H9 (cell line): ENCODE measurements around the gene COPS6. TPM values are rescaled to one million over a fixed set of nuclear protein-coding genes. Genes with fewer than 3 reads are reported as not detected.

ENCODE experiments used
- DNase-seq: peaks from one replicate; pipeline ENCODE4 v3.0.0-alpha.2; 2017
- H2AFZ ChIP-seq: one replicate; pipeline ENCODE4 v1.6.1; 2013; ENCODE audit warnings: mild to moderate bottlenecking, low read length, control low read depth, moderate library complexity
- H2AK5ac ChIP-seq: 2 replicates; pipeline ENCODE4 v1.6.1; 2013; ENCODE audit warnings: low read length, control low read depth, mixed read lengths; ENCODE audit not compliant: insufficient read length
- H2BK120ac ChIP-seq: one replicate; pipeline ENCODE4 v1.6.1; 2013; ENCODE audit warnings: low read depth, mild to moderate bottlenecking, low read length, control low read depth, inconsistent platforms; ENCODE audit not compliant: poor library complexity, severe bottlenecking
- H2BK12ac ChIP-seq: 2 replicates; pipeline ENCODE4 v1.6.1; 2013; ENCODE audit warnings: low read length, control low read depth, mixed read lengths, low read depth; ENCODE audit not compliant: insufficient read length
- H2BK15ac ChIP-seq: 2 replicates; pipeline ENCODE4 v1.6.1; 2013; ENCODE audit warnings: low read depth, low read length, control low read depth
- H2BK20ac ChIP-seq: one replicate; pipeline ENCODE4 v1.6.1; 2013; ENCODE audit warnings: low read depth, mild to moderate bottlenecking, low read length, control low read depth, inconsistent platforms; ENCODE audit not compliant: poor library complexity, severe bottlenecking
- H2BK5ac ChIP-seq: 2 replicates; pipeline ENCODE4 v1.6.1; 2013; ENCODE audit warnings: low read length, control low read depth, mixed read lengths; ENCODE audit not compliant: insufficient read length
- H3K14ac ChIP-seq: 2 replicates; pipeline ENCODE4 v1.6.1; 2013; ENCODE audit warnings: low read length, control low read depth; ENCODE audit not compliant: insufficient read depth
- H3K18ac ChIP-seq: 2 replicates; pipeline ENCODE4 v1.6.1; 2013; ENCODE audit warnings: low read depth, mild to moderate bottlenecking, mixed read lengths, low read length, control low read depth; ENCODE audit not compliant: insufficient read length
- H3K23ac ChIP-seq: 2 replicates; pipeline ENCODE4 v1.6.1; 2013; ENCODE audit warnings: low read length, control low read depth, mixed read lengths, low read depth; ENCODE audit not compliant: insufficient read length
- H3K23me2 ChIP-seq: 2 replicates; pipeline ENCODE4 v1.6.1; 2013; ENCODE audit warnings: low read depth, mild to moderate bottlenecking, mixed read lengths, low read length, control low read depth; ENCODE audit not compliant: insufficient read length, poor library complexity, severe bottlenecking
- H3K27ac ChIP-seq: 2 replicates; pipeline ENCODE4 v1.5.1; 2013; ENCODE audit warnings: low read length, control low read depth, mixed read lengths, low read depth; ENCODE audit not compliant: insufficient read length
- H3K27me3 ChIP-seq: 2 replicates; pipeline ENCODE4 v1.6.1; 2013; ENCODE audit warnings: low read length, control low read depth, inconsistent platforms; ENCODE audit not compliant: insufficient read depth
- H3K4ac ChIP-seq: 2 replicates; pipeline ENCODE4 v1.6.1; 2013; ENCODE audit warnings: low read depth, mild to moderate bottlenecking, control low read depth, inconsistent platforms, low read length, moderate library complexity
- H3K4me1 ChIP-seq: 2 replicates; pipeline ENCODE4 v1.6.1; 2013; ENCODE audit warnings: low read length, control low read depth, inconsistent platforms; ENCODE audit not compliant: insufficient read depth
- H3K4me2 ChIP-seq: 2 replicates; pipeline ENCODE4 v1.6.1; 2013; ENCODE audit warnings: low read length, control low read depth, mixed read lengths; ENCODE audit not compliant: insufficient read length, insufficient read depth
- H3K56ac ChIP-seq: 2 replicates; pipeline ENCODE4 v1.6.1; 2013; ENCODE audit warnings: low read depth, mild to moderate bottlenecking, mixed read lengths, low read length, control low read depth; ENCODE audit not compliant: insufficient read length
- H3K79me1 ChIP-seq: 2 replicates; pipeline ENCODE4 v1.6.1; 2013; ENCODE audit warnings: low read depth, mild to moderate bottlenecking, moderate library complexity, low read length, control low read depth, inconsistent platforms; ENCODE audit not compliant: insufficient read depth, poor library complexity, severe bottlenecking
- H3K79me2 ChIP-seq: 2 replicates; pipeline ENCODE4 v1.6.1; 2013; ENCODE audit warnings: low read length, control low read depth, inconsistent platforms; ENCODE audit not compliant: insufficient read depth
- H3K9ac ChIP-seq: 2 replicates; pipeline ENCODE4 v1.6.1; 2013; ENCODE audit warnings: low read length, control low read depth, mixed read lengths; ENCODE audit not compliant: insufficient read length; ENCODE audit errors: extremely low read depth
- H3K9me3 ChIP-seq: one replicate; pipeline ENCODE4 v1.6.1; 2013; ENCODE audit warnings: low read depth, low read length, inconsistent platforms; ENCODE audit not compliant: control insufficient read depth
- H3T11ph ChIP-seq: one replicate; pipeline ENCODE4 v1.6.1; 2013; ENCODE audit warnings: mild to moderate bottlenecking, low read length, control low read depth, inconsistent platforms
- H4K20me1 ChIP-seq: one replicate; pipeline ENCODE4 v1.6.1; 2013; ENCODE audit not compliant: control insufficient read depth, insufficient read length, insufficient read depth
- H4K5ac ChIP-seq: 2 replicates; pipeline ENCODE4 v1.6.1; 2013; ENCODE audit warnings: low read depth, mild to moderate bottlenecking, mixed read lengths, low read length, control low read depth; ENCODE audit not compliant: insufficient read length
- H4K8ac ChIP-seq: replicated peaks from 2 replicates; pipeline ENCODE4 v1.6.1; 2013; ENCODE audit warnings: low read length, control low read depth, mixed read lengths, low read depth; ENCODE audit not compliant: insufficient read length
- H4K91ac ChIP-seq: 2 replicates; pipeline ENCODE4 v1.6.1; 2013; ENCODE audit warnings: low read depth, mild to moderate bottlenecking, moderate library complexity, mixed read lengths, low read length, control low read depth; ENCODE audit not compliant: insufficient read length
- H3K27ac Mint-ChIP-seq, 3 experiments: 2 replicates in 2 of 3; 3 replicates in 1 of 3; pipeline ENCODE4 v1.8.0; 2020 to 2021; ENCODE audit warnings: mixed read lengths in 3 of 3, mild to moderate bottlenecking in 1 of 3, moderate library complexity in 1 of 3
- H3K27me3 Mint-ChIP-seq: 2 replicates; pipeline ENCODE4 v1.8.0; 2021; ENCODE audit warnings: low read depth, mild to moderate bottlenecking, moderate library complexity, mixed read lengths
- H3K36me3 Mint-ChIP-seq, 3 experiments: 2 replicates in 2 of 3; 3 replicates in 1 of 3; pipeline ENCODE4 v1.8.0; 2020 to 2021; ENCODE audit warnings: low read depth in 3 of 3, mixed read lengths in 3 of 3; ENCODE audit not compliant: insufficient read depth in 1 of 3
- H3K4me1 Mint-ChIP-seq, 2 experiments: 2 replicates each; pipeline ENCODE4 v1.8.0; 2020; ENCODE audit warnings: mixed read lengths in 2 of 2
- H3K4me3 Mint-ChIP-seq, 2 experiments: 2 replicates in 1 of 2; 3 replicates in 1 of 2; pipeline ENCODE4 v1.8.0; 2020 to 2021; ENCODE audit warnings: mild to moderate bottlenecking in 2 of 2, mixed read lengths in 2 of 2, moderate library complexity in 1 of 2
- H3K9me3 Mint-ChIP-seq, 2 experiments: 2 replicates in 1 of 2; 3 replicates in 1 of 2; pipeline ENCODE4 v1.8.0; 2020; ENCODE audit warnings: mild to moderate bottlenecking in 2 of 2, mixed read lengths in 2 of 2, moderate library complexity in 1 of 2
- CTCF ChIP-seq: fragments of 200-600 bp; sonication (generic); conservative IDR thresholded peaks from 3 replicates; pipeline ENCODE4 v1.8.0; 2021; ENCODE audit warnings: antibody characterized with exemption, mild to moderate bottlenecking
- WGBS: extraction: QIAGEN DNeasy Blood & Tissue Kit; methylation state at CpG from one replicate; pipeline ENCODE4 v1.1.7; 2013; ENCODE audit warnings: missing lambda C conversion rate, low lambda C conversion rate, mixed read lengths; ENCODE audit not compliant: insufficient read length; ENCODE audit errors: extremely low coverage; 5-methylcytosine and 5-hydroxymethylcytosine counted together
- total RNA-seq: library from RNA; stranded (reverse); gene quantifications from 2 replicates; pipeline ENCODE4 v1.2.1, GENCODE V29; 2021

COPS6 gene
- total RNA-seq, 1 experiment from 2014 or later = 140 TPM

- Histone ChIP-seq H2BK5ac (no peak within 1 kb of the TSS), H4K5ac (peak within 1 kb of the TSS; percentile 8), H2BK20ac (no peak within 1 kb of the TSS), H3K4me2 (peak within 1 kb of the TSS; percentile 97), H4K8ac (no peak within 1 kb of the TSS), H3K9me3 (no peaks in the 10 kb centered on the region), H3K27me3 (no peaks in the 10 kb centered on the region), H3K23ac (no peak within 1 kb of the TSS), H3T11ph (no peak within 1 kb of the TSS), H3K27ac (no peak within 1 kb of the TSS), H3K4ac (no peak within 1 kb of the TSS), H4K91ac (no peak within 1 kb of the TSS), H3K14ac (peak within 1 kb of the TSS; percentile 88), H3K79me1 (no peaks in the 10 kb centered on the region), H2AK5ac (no peak within 1 kb of the TSS), H3K4me1 (no peaks in the 10 kb centered on the region), H2BK15ac (no peak within 1 kb of the TSS), H3K79me2 (no peaks in the 10 kb centered on the region), H2AFZ (no peak within 1 kb of the TSS), H3K9ac (peak within 1 kb of the TSS; percentile 94), H2BK12ac (no peak within 1 kb of the TSS), H3K18ac (peak within 1 kb of the TSS; percentile 60), H4K20me1 (no peaks in the 10 kb centered on the region), H3K56ac (no peak within 1 kb of the TSS), H3K23me2 (peaks cover 5% of the 10 kb centered on the region), H2BK120ac (no peak within 1 kb of the TSS)
- H3K27ac Mint-ChIP-seq = peak within 1 kb of the TSS; percentile 99
- TF ChIP-seq CTCF = no peak
- no peaks in the 10 kb centered on the region for H3K27me3 Mint-ChIP-seq
- H3K36me3 Mint-ChIP-seq = peaks cover 4 to 18% (median 12%) of the 10 kb centered on the region in 3 experiments; a peak in 5 of 7 replicates
- H3K4me3 Mint-ChIP-seq = peak within 1 kb of the TSS; percentile 96 to 98
- peaks cover 12 to 13% of the 10 kb centered on the region in 2 experiments for H3K4me1 Mint-ChIP-seq
- H3K9me3 Mint-ChIP-seq = no peaks in the 10 kb centered on the region
- no CpG with 5 or more reads among the region's 49 CpGs for WGBS
- DNase-seq = peak; percentile 95
Measured at GRCh38 chr7:100119072-100119969, 30.6 kb downstream of the COPS6 start, which contains the start of the genes CNPY4 and TAF6. TSS of gene CNPY4 (plus strand) at chr7:100119634. CDS start at chr7:100119745, 111 bp downstream. TSS of gene TAF6 (minus strand) at chr7:100119358. CDS start at chr7:100114209, 5,149 bp downstream.
